Right atrium auricular region (tissue), 2 donors: Measurements from ENCODE around the gene ASH1L. TPM values are rescaled to one million over a fixed set of nuclear protein-coding genes. Genes with fewer than 3 reads are reported as not detected.

Experiments used
- DNase-seq: peaks from one replicate; pipeline ENCODE4 v3.0.0-alpha.2; 2019; ENCODE audit warnings: low spot score
- H3K27ac ChIP-seq, 2 donors: fragments of 200-600 bp; sonication (generic); 1 replicate in 1 of 2; 2 replicates in 1 of 2; pipeline ENCODE4 v1.5.1; 2016 to 2019
- H3K27me3 ChIP-seq, 2 donors: fragments of 200-600 bp; sonication (generic); one replicate each; pipeline versions ENCODE4 v1.5.1 to v1.6.0; 2017 to 2019
- H3K36me3 ChIP-seq: fragments of 200-600 bp; sonication (generic); one replicate; pipeline ENCODE4 v1.5.1; 2016
- H3K4me1 ChIP-seq, 2 donors: fragments of 200-600 bp; sonication (generic); one replicate each; pipeline versions ENCODE4 v1.5.1 to v1.6.0; 2017 to 2019
- H3K4me3 ChIP-seq, 2 donors: fragments of 200-600 bp; sonication (generic); 1 replicate in 1 of 2; 2 replicates in 1 of 2; pipeline ENCODE4 v1.5.1; 2017 to 2019; ENCODE audit warnings: mild to moderate bottlenecking in 1 of 2, moderate library complexity in 1 of 2
- H3K9me3 ChIP-seq, 2 donors: fragments of 200-600 bp; sonication (generic); one replicate each; pipeline ENCODE4 v1.5.1; 2019
- CTCF ChIP-seq, 2 donors: fragments of 200-600 bp; sonication (generic); IDR thresholded peaks; one replicate each; pipeline ENCODE4 v1.5.1; 2019; ENCODE audit warnings: antibody characterized with exemption in 2 of 2
- total RNA-seq, 2 donors: library from RNA; depleted of rRNA; stranded (reverse); fragments of >200 nt; gene quantifications; one replicate each; pipeline ENCODE4 v1.1.0, GENCODE V29; 2016

ASH1L gene
- total RNA-seq, 2 donors from 2014 or later, result 37.2 to 50.2 TPM

- Histone ChIP-seq H3K4me3 (no peak overlapping the region), H3K27ac (no peak overlapping the region), H3K36me3 (no peaks in the 10 kb centered on the region), H3K27me3 (no peaks in the 10 kb centered on the region), H3K9me3 (no peaks in the 10 kb centered on the region), H3K4me1 (peaks cover 0 to 14% of the 10 kb centered on the region in 2 donors)
- TF ChIP-seq CTCF (IDR thresholded peaks at IDR 0.05), result no peak
- no peak for DNase-seq
Measured at GRCh38 chr1:155304558-155305063, 258.0 kb downstream of the ASH1L start.

GRCh38 chr1:155301342-155301841, 261.2 kb downstream of the ASH1L start, which contains the start of gene PKLR:
Gene PKLR (minus strand): TSS chr1:155301438. CDS start chr1:155301395, 43 bp downstream.
- no peak within 1 kb of the TSS for H3K4me3 ChIP-seq
- H3K27ac ChIP-seq, result no peak within 1 kb of the TSS
- H3K4me1 ChIP-seq, result no peaks in the 10 kb centered on the region
- H3K36me3 ChIP-seq, result no peaks in the 10 kb centered on the region
- H3K9me3 ChIP-seq, result no peaks in the 10 kb centered on the region
- TF ChIP-seq CTCF (IDR thresholded peaks at IDR 0.05), result no peak
- no peaks in the 10 kb centered on the region for H3K27me3 ChIP-seq
- DNase-seq, result no peak

GRCh38 chr1:155300553-155301329, 261.9 kb downstream of the ASH1L start:
- no peak for TF ChIP-seq CTCF (IDR thresholded peaks at IDR 0.05)
- H3K27me3 ChIP-seq, result peaks cover 0 to 2% of the 10 kb centered on the region in 2 donors

GRCh38 chr1:155300024-155300423, 262.6 kb downstream of the ASH1L start:
- H3K27ac ChIP-seq, result no peak overlapping the region
- no peaks in the 10 kb centered on the region for H3K36me3 ChIP-seq
- peaks cover 0 to 10% of the 10 kb centered on the region in 2 donors for H3K27me3 ChIP-seq
- DNase-seq, result no peak
- H3K4me1 ChIP-seq, result peaks cover 0 to 5% of the 10 kb centered on the region in 2 donors
- no peak for TF ChIP-seq CTCF (IDR thresholded peaks at IDR 0.05)
- no peak overlapping the region for H3K4me3 ChIP-seq
- no peaks in the 10 kb centered on the region for H3K9me3 ChIP-seq

More at GRCh38 chr1:155300553-155301329, 261.9 kb downstream of the ASH1L start:
- no peak for DNase-seq
- Histone ChIP-seq H3K4me1 (no peaks in the 10 kb centered on the region), H3K27ac (no peak overlapping the region), H3K9me3 (no peaks in the 10 kb centered on the region), H3K36me3 (no peaks in the 10 kb centered on the region), H3K4me3 (no peak overlapping the region)

GRCh38 chr1:155297384-155297783, 265.2 kb downstream of the ASH1L start:
- Histone ChIP-seq H3K4me3 (no peak overlapping the region), H3K36me3 (no peaks in the 10 kb centered on the region), H3K9me3 (no peaks in the 10 kb centered on the region), H3K27me3 (peaks cover 0 to 10% of the 10 kb centered on the region in 2 donors), H3K27ac (no peak overlapping the region), H3K4me1 (peaks cover 0 to 7% of the 10 kb centered on the region in 2 donors)
- no peak for TF ChIP-seq CTCF (IDR thresholded peaks at IDR 0.05)
- DNase-seq, result no peak
